ENCODE data around the gene XYLT2.

DNA sequence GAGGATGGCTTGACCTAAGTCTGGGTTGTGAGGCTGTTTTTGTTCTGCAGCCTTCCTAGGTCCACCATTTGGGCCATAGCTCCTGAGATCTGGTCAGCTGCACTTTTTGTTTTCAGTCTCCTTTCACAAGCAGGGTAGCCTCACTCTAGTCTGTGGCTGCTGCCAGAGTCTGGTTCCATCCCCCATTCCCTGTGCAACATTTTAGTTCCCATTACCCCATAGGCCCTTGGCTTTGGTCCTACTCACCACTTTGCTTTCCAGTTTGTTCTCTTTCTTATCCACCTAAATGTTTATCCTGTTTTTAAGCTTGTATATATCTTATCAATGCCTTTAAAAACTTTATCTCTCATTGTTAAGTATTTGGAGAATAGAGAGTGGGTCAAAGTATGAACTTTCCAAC, 6.5 kb upstream of the XYLT2 start:
- TF ChIP-seq, protein P1, sequence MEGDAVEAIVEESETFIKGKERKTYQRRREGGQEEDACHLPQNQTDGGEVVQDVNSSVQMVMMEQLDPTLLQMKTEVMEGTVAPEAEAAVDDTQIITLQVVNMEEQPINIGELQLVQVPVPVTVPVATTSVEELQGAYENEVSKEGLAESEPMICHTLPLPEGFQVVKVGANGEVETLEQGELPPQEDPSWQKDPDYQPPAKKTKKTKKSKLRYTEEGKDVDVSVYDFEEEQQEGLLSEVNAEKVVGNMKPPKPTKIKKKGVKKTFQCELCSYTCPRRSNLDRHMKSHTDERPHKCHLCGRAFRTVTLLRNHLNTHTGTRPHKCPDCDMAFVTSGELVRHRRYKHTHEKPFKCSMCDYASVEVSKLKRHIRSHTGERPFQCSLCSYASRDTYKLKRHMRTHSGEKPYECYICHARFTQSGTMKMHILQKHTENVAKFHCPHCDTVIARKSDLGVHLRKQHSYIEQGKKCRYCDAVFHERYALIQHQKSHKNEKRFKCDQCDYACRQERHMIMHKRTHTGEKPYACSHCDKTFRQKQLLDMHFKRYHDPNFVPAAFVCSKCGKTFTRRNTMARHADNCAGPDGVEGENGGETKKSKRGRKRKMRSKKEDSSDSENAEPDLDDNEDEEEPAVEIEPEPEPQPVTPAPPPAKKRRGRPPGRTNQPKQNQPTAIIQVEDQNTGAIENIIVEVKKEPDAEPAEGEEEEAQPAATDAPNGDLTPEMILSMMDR (IDR thresholded peaks at IDR 0.05), result no peak
- no peak for TF ChIP-seq POLR2A (IDR thresholded peaks at IDR 0.05)

Data from right lobe of liver (tissue), 4 donors.